ENCODE results near the gene C19orf25.

C19orf25 gene

DNA sequence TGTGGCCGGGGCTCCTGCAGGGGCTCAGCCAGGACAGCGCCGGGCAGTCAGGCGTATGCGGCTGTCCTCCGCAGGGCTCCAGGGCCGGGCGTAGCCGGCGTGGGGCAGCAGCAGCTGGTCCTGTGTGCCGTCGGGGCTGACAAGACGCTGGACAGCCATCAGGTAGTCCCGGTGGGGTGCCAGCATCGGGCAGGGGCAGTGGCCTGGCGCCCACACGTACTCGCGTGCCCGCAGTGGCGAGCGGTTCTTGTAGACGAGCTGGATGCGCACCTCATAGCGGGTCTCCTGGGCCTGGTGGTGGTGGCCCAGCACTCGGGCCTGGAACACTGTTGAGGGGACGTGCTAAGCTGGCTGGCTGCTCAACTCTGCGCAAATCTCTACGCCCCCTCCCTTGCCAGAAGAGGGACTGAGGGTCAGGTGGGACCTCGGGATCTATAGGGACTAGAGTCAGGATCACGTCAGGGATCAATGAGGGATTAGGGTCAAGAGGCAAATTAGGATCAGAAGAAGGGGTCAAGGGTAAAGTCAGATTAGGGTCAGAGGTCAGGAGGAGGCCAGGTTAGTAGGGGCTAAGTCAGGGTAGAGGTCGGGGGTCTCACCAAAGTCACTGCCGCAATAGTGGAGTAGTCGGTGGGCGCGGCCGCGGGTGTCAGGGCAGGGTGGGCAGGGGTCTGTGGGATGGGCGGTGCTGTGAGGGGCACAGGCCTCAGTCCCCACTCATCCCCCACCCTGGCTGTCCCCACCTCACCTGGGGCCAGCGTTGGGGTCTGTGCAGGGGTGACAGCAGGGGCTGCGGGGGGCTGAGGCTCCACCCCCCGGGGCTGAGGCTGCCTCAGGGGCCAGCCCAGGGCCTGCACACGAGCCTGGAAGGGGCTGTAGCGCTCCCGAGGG, 27.2 kb upstream of the C19orf25 start:
- peaks cover 20% of the 10 kb centered on the region for H3K27me3 ChIP-seq (replicated peaks)
- TF ChIP-seq, protein P1, sequence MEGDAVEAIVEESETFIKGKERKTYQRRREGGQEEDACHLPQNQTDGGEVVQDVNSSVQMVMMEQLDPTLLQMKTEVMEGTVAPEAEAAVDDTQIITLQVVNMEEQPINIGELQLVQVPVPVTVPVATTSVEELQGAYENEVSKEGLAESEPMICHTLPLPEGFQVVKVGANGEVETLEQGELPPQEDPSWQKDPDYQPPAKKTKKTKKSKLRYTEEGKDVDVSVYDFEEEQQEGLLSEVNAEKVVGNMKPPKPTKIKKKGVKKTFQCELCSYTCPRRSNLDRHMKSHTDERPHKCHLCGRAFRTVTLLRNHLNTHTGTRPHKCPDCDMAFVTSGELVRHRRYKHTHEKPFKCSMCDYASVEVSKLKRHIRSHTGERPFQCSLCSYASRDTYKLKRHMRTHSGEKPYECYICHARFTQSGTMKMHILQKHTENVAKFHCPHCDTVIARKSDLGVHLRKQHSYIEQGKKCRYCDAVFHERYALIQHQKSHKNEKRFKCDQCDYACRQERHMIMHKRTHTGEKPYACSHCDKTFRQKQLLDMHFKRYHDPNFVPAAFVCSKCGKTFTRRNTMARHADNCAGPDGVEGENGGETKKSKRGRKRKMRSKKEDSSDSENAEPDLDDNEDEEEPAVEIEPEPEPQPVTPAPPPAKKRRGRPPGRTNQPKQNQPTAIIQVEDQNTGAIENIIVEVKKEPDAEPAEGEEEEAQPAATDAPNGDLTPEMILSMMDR (IDR thresholded peaks at IDR 0.05; ENCODE audit: low read depth, low read length, missing control alignments): no peak
- in situ Hi-C loops (cut with HindIII; ENCODE audit: low pct_ligation_motif_present, low sequenced_read_pairs): no loop called here
- no peak overlapping the region for H3K27ac ChIP-seq
- no peaks in the 10 kb centered on the region for H3K36me3 ChIP-seq (replicated peaks)
- no peak overlapping the region for H3K4me3 ChIP-seq (ENCODE audit: low read depth, low read length)
- no peak for DNase-seq

DNA sequence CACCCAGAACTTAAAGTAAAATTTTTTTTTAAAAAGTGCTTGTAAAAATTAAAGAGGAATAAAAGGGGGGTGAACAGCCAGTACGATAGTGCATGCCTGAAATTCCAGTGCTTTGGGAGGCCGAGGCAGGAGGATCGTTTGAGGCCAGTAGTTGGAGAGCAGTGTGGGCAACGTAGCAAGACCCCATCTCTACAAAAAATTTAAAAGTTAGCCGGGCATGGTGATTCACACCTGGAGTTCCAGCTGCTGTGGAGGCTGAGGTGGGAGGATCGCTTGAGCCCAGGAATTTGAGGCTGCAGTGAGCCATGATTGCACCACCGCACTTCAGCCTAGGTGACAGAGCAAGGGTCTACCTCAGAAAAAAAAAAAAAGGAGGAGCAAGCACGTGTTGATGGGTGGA, 26.0 kb upstream of the C19orf25 start:
- in situ Hi-C loops (cut with HindIII; ENCODE audit: low pct_ligation_motif_present, low sequenced_read_pairs): no loop called here
- TF ChIP-seq, protein P1 (IDR thresholded peaks at IDR 0.05; ENCODE audit: low read depth, low read length, missing control alignments): no peak
- DNase-seq: no peak
- Histone ChIP-seq H3K27ac (no peak overlapping the region), H3K4me3 (ENCODE audit: low read depth, low read length) (no peak overlapping the region), H3K36me3 (replicated peaks) (no peaks in the 10 kb centered on the region), H3K27me3 (replicated peaks) (peaks cover 20% of the 10 kb centered on the region)

DNA sequence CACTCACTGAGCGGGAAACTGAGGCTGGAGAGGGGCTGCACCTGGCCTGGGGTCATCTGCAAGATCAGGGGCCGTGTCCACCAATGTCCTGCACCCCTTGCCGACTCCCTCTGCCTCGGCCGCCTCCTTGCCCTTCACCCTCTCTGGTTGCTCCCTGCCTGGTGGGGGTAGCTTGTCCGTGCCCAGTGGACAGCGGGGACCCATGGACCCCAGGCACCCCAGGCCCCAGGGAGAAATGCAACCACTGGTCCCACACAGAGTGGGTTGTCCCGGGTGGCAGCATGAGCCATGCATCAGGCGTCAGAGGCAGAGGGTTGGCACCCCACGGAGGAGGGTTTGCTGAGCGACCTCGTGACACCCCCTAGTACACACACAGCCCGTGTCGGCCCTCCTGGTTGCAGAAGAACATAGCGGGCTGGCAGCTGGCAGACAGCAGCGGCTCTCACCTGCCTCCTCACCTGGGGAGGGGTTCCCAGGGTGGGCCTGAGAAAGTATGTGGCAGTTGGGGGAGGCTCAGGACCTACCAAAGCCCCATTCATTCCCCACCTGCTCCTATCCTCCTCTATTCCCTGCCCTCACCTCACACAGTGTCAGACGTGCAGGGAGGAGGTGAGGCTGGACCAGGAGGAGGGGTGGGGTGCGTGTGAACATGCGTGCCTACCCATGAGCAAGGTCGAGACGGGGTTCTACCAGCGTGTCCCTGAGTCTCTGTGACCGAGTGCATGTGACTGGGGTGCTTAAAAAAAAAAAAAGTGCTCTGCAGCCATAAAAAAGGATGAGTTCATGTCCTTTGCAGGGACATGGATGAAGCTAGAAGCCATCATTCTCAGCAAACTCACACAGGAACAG, 25.1 kb upstream of the C19orf25 start:
- no peak for DNase-seq
- no peak overlapping the region for H3K4me3 ChIP-seq (ENCODE audit: low read depth, low read length)
- H3K27ac ChIP-seq: no peak overlapping the region
- H3K27me3 ChIP-seq (replicated peaks): peaks cover 20% of the 10 kb centered on the region
- TF ChIP-seq, protein P1 (IDR thresholded peaks at IDR 0.05; ENCODE audit: low read depth, low read length, missing control alignments): no peak
- in situ Hi-C loops (cut with HindIII; ENCODE audit: low pct_ligation_motif_present, low sequenced_read_pairs): no loop called here
- no peaks in the 10 kb centered on the region for H3K36me3 ChIP-seq (replicated peaks)

DNA sequence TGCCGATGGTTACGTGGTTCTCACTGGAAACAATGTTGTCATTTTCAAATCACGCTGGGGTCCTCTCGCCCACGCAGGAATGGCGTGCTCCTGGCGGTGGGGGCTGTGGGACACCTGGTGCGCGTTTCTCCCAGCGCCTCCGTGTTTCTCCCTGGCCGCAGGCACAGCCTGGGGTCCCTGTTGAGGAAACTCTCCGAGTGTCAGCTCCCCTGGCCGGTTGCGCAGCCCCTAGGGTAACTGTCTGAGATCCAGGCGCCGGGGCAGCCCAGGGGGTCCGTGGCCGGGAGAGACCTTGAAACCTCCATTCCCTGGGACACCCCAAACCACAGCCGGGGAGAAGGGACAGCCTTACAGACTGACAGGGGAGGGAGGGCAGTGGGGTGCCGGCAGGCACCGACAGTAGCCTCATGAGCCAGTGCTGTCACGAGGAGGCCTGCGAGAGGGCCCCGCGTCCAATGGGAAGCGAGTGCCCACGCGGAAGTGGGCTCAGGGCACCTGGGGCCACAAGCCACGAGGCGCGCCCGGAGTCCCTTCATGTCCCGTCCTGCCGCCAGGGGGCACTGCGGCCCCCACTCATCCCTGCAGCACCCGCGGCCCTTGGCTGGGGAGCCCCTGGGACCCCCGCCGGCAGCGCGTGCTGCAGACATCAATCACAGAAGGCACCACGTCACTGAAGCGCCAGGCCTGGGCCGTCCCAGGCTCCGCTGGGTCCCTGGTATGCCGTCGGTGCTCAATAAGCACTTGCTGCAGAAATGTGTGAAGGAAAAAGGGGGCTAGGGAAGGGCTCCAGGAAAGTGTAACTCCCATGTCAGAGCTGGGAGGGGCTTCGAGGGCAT, 24.3 kb upstream of the C19orf25 start:
- Histone ChIP-seq H3K4me3 (ENCODE audit: low read depth, low read length) (no peak overlapping the region), H3K27ac (no peak overlapping the region), H3K27me3 (replicated peaks) (peaks cover 20% of the 10 kb centered on the region), H3K36me3 (replicated peaks) (no peaks in the 10 kb centered on the region)
- DNase-seq: peak; percentile 14
- TF ChIP-seq, protein P1 (IDR thresholded peaks at IDR 0.05; ENCODE audit: low read depth, low read length, missing control alignments): peak; percentile 73
- in situ Hi-C loops (cut with HindIII; ENCODE audit: low pct_ligation_motif_present, low sequenced_read_pairs): no loop called here

DNA sequence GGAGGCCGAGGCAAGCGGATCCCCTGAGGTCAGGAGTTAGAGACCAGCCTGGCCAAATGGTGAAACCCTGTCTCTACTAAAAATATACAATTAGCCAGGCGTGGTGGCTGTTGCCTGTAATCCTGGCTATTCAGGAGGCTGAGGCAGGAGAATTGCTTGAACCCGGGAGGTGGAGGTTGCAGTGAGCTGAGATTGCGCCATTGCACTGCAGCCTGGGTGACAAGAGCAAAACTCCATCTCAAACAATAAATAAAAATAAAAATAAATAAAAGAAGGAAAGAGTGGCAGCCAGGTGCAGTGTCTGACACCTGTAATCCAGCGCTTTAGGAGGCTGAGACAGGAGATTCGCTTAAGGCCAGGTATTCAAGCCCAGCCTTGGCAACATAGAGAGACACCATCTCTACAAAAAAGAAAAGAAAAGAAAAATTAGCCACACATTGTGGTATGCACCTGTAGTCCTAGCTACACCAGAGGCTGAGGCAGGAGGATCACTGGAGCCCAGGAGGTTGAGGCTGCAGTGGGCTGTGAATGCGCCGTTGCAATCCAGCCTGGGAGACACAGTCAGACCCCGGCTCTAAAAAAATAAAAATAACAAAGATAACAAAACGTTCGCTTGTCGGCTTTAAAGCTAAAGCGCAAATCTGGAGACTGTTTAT, 23.5 kb upstream of the C19orf25 start:
- TF ChIP-seq, protein P1 (IDR thresholded peaks at IDR 0.05; ENCODE audit: low read depth, low read length, missing control alignments): no peak
- Histone ChIP-seq H3K27ac (no peak overlapping the region), H3K36me3 (replicated peaks) (no peaks in the 10 kb centered on the region), H3K27me3 (replicated peaks) (peaks cover 20% of the 10 kb centered on the region), H3K4me3 (ENCODE audit: low read depth, low read length) (no peak overlapping the region)
- DNase-seq: no peak
- in situ Hi-C loops (cut with HindIII; ENCODE audit: low pct_ligation_motif_present, low sequenced_read_pairs): no loop called here
